Endothelial cell of umbilical vein (primary cell): Measurements from ENCODE around the gene CYBA. TPM values are rescaled to one million over a fixed set of nuclear protein-coding genes. Genes with fewer than 3 reads are reported as not detected.

Experiments
- BruUV-seq: library from RNA; stranded (reverse); fragments of 400-500 nt; replicated peaks from 2 replicates; lab custom pipeline; 2021; lab: Mats Ljungman, UMichigan
- CTCF ChIA-PET: fragments of 300-600, 350-600 bp; sonication (Branson Sonifier 250); formaldehyde crosslinking; loops from one replicate; lab custom pipeline; 2021; ENCODE audit warnings: antibody characterized with exemption, inconsistent platforms; lab: Charles Lee
- POLR2A ChIA-PET: fragments of 300-600, 350-600 bp; sonication (Branson Sonifier 250); formaldehyde crosslinking; loops from one replicate; lab custom pipeline; 2021; ENCODE audit warnings: antibody characterized with exemption, inconsistent platforms; lab: Charles Lee
- DNase-seq: peaks from one replicate; pipeline ENCODE4 v3.0.0-alpha.2; 2011; ENCODE audit warnings: low read depth, low spot score
- FAIRE-seq: peaks from 2 replicates; lab custom pipeline; 2011; peaks lifted over from hg19 to GRCh38; lab: Jason Lieb, UNC
- H2AFZ ChIP-seq: 2 replicates; pipeline ENCODE4 v1.6.0; 2012; ENCODE audit warnings: low read depth, low read length, control low read depth, inconsistent platforms
- H3K27ac ChIP-seq: 2 replicates; pipeline ENCODE4 v1.5.1; 2011; ENCODE audit warnings: low read depth, mild to moderate bottlenecking, control low read depth, low read length, moderate library complexity; ENCODE audit not compliant: insufficient read depth
- H3K27me3 ChIP-seq, 2 experiments: 2 replicates each; pipeline versions ENCODE4 v1.6.0 to v1.6.1; 2011; ENCODE audit warnings: low read length in 2 of 2, mixed read lengths in 1 of 2; ENCODE audit not compliant: control insufficient read depth in 2 of 2, insufficient read depth in 2 of 2
- H3K36me3 ChIP-seq, 2 experiments: 2 replicates in 1 of 2; 3 replicates in 1 of 2; pipeline ENCODE4 v1.5.1; 2011; ENCODE audit warnings: low read length in 2 of 2, mild to moderate bottlenecking in 1 of 2, moderate library complexity in 1 of 2; ENCODE audit not compliant: control insufficient read depth in 2 of 2, insufficient read depth in 2 of 2; ENCODE audit errors: extremely low read depth in 1 of 2
- H3K4me1 ChIP-seq: 3 replicates; pipeline ENCODE4 v1.5.1; 2011; ENCODE audit warnings: mild to moderate bottlenecking, low read length; ENCODE audit not compliant: control insufficient read depth, insufficient read depth; ENCODE audit errors: extremely low read depth
- H3K4me2 ChIP-seq: 2 replicates; pipeline ENCODE4 v1.6.1; 2011; ENCODE audit warnings: low read length, control low read depth, mixed read lengths; ENCODE audit not compliant: insufficient read depth
- H3K4me3 ChIP-seq, 3 experiments: fragments of 200-600 bp in 1 of 3; sonication (generic), shearing (Covaris generic) in 1 of 3; replicated peaks in 1 of 3; 2 replicates each; pipeline ENCODE4 v1.5.1; 2011 to 2016; ENCODE audit warnings: control low read depth in 3 of 3, low read length in 3 of 3, mild to moderate bottlenecking in 2 of 3, inconsistent platforms in 1 of 3, low read depth in 1 of 3, moderate library complexity in 1 of 3; ENCODE audit not compliant: insufficient read depth in 1 of 3
- H3K79me2 ChIP-seq: 2 replicates; pipeline ENCODE4 v1.6.0; 2012; ENCODE audit warnings: low read length, inconsistent platforms; ENCODE audit not compliant: control insufficient read depth, insufficient read depth
- H3K9ac ChIP-seq: replicated peaks from 2 replicates; pipeline ENCODE3; 2011; ENCODE audit warnings: low read length, control low read depth; ENCODE audit not compliant: insufficient read depth; ENCODE audit errors: extremely low read depth
- H3K9me1 ChIP-seq: replicated peaks from 3 replicates; pipeline ENCODE4 v1.6.0; 2011; ENCODE audit warnings: mild to moderate bottlenecking, low read length; ENCODE audit not compliant: control insufficient read depth, insufficient read depth; ENCODE audit errors: extremely low read depth
- H3K9me3 ChIP-seq: replicated peaks from 2 replicates; pipeline ENCODE4 v1.5.1; 2012; ENCODE audit warnings: low read length, inconsistent platforms; ENCODE audit not compliant: control insufficient read depth, insufficient read depth
- H4K20me1 ChIP-seq: replicated peaks from 2 replicates; pipeline ENCODE3; 2011; ENCODE audit warnings: mild to moderate bottlenecking, low read length; ENCODE audit not compliant: control insufficient read depth, insufficient read depth; ENCODE audit errors: extremely low read depth
- EZH2 ChIP-seq: IDR thresholded peaks from 2 replicates; pipeline ENCODE4 v1.6.1; 2012; ENCODE audit warnings: borderline replicate concordance, low read depth, mild to moderate bottlenecking, moderate library complexity, low read length, inconsistent platforms; ENCODE audit not compliant: severe bottlenecking
- JUN ChIP-seq: IDR thresholded peaks from 2 replicates; pipeline ENCODE4 v1.6.1; 2011; ENCODE audit warnings: borderline replicate concordance, low read depth; ENCODE audit not compliant: insufficient read length, insufficient read depth
- POLR2A ChIP-seq: IDR thresholded peaks from 2 replicates; pipeline ENCODE4 v1.6.1; 2012; ENCODE audit warnings: low read depth, mild to moderate bottlenecking, control low read depth, low read length
- dilution Hi-C: fragments of 300-500 bp; cut with MboI; formaldehyde crosslinking; loops from one replicate; pipeline ENCODE4 v1.15.0; 2019; ENCODE audit warnings: low sequenced_read_pairs; ENCODE audit not compliant: extremely low pct_ligation_motif_present
- intact Hi-C: fragments of 100-400 bp; cut with micrococcal nuclease; formaldehyde crosslinking; loops from one replicate; pipeline ENCODE4 v1.10.0; 2022
- polyA plus RNA-seq, 4 experiments: library from polyadenylated mRNA; depleted of rRNA in 3 of 4; stranded (reverse) in 3 of 4; unstranded in 1 of 4; fragments of >200 nt; gene quantifications; 2 replicates each; pipeline versions ENCODE4 v1.2.1 to v1.2.3, GENCODE V29; 2011 to 2012; ENCODE audit warnings: missing spikeins in 1 of 4
- total RNA-seq: library from RNA; stranded (reverse); gene quantifications from 2 replicates; pipeline ENCODE4 v1.2.3, GENCODE V29; 2021
- TF ChIP-seq, protein P1 (sequence below): IDR thresholded peaks from 2 replicates; pipeline ENCODE4 v1.6.1; 2011; ENCODE audit not compliant: insufficient read depth, insufficient read length
- TF ChIP-seq, protein P2 (sequence below), 2 donors: IDR thresholded peaks; 1 replicate in 1 of 2; 2 replicates in 1 of 2; pipeline ENCODE4 v1.5.1; 2011; ENCODE audit warnings: low read length in 2 of 2, mild to moderate bottlenecking in 2 of 2, moderate library complexity in 2 of 2, control low read depth in 1 of 2, inconsistent platforms in 1 of 2, low read depth in 1 of 2; ENCODE audit not compliant: insufficient read depth in 1 of 2; ENCODE audit errors: extremely low read depth in 1 of 2

The CYBA gene
- total and polyA plus RNA-seq, 2 donors (not counting 3 experiments of a cell fraction or from before 2014, with no cell fraction given), result 37.0 to 77.3 TPM

DNA sequence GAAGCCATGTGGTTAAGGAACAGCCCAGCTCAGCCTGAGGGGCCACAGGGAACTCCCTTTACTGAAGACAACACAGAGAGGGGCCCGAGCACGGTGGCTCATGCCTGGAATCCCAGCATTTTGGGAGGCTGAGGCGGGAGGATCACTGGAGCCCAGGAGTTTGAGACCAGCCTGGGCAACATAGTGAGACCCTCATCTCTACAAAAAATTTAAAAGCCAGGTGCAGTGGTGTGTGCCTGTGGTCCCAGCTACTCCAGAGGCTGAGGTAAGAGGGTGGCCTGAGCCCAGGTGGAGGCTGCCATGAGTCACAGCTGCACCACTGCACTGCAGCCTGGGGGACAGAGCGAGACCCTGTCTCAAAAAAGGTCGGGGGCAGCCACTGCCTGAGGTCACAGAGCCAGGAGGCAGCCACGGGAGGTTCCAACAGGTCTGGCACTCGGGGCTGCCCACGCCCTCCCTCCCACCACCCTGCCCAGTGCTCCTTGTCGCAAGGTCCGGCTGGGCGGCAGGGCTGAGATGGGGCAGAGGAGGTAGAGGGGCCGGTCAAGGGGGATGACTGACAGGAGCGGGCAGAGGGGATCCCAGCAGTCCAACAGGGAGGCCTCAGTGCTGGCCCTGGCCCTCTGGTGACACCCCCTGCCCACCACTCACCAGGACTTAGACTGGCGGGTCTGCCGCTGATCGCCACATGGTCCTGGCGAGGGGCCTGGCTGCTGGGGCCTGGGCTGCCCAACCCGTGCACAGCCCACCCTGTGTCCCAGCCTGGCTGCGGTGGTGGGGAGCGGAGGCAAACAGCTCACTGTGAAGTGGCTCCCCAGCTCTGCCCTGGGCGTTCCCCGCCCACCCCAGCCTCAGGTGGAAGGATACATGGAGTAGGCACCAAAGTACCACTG, 3.4 kb downstream of the CYBA start:
- Histone ChIP-seq H3K79me2 (no peaks in the 10 kb centered on the region), H3K4me3 (no peak overlapping the region), H3K27ac (no peak overlapping the region), H3K27me3 (no peaks in the 10 kb centered on the region), H4K20me1 (no peaks in the 10 kb centered on the region), H3K4me1 (peaks cover 13% of the 10 kb centered on the region), H3K36me3 (no peaks in the 10 kb centered on the region), H3K9ac (no peak overlapping the region), H3K9me3 (no peaks in the 10 kb centered on the region), H2AFZ (no peak overlapping the region), H3K9me1 (no peaks in the 10 kb centered on the region), H3K4me2 (no peak overlapping the region)
- DNase-seq (no peak), FAIRE-seq (no peak)
- POLR2A ChIA-PET, result no interaction called here
- dilution Hi-C loops (no loop called here), intact Hi-C loops (no loop called here)
- TF ChIP-seq, protein P1, sequence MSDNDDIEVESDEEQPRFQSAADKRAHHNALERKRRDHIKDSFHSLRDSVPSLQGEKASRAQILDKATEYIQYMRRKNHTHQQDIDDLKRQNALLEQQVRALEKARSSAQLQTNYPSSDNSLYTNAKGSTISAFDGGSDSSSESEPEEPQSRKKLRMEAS, result no peak
- no peak for TF ChIP-seq POLR2A
- TF ChIP-seq, protein P2, sequence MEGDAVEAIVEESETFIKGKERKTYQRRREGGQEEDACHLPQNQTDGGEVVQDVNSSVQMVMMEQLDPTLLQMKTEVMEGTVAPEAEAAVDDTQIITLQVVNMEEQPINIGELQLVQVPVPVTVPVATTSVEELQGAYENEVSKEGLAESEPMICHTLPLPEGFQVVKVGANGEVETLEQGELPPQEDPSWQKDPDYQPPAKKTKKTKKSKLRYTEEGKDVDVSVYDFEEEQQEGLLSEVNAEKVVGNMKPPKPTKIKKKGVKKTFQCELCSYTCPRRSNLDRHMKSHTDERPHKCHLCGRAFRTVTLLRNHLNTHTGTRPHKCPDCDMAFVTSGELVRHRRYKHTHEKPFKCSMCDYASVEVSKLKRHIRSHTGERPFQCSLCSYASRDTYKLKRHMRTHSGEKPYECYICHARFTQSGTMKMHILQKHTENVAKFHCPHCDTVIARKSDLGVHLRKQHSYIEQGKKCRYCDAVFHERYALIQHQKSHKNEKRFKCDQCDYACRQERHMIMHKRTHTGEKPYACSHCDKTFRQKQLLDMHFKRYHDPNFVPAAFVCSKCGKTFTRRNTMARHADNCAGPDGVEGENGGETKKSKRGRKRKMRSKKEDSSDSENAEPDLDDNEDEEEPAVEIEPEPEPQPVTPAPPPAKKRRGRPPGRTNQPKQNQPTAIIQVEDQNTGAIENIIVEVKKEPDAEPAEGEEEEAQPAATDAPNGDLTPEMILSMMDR (IDR thresholded peaks at IDR 0.05; ENCODE audit: extremely low read depth in 1 of 2, insufficient read depth in 1 of 2, low read depth in 1 of 2, low read length in 2 of 2), result no peak
- no peak for TF ChIP-seq JUN
- no peak for TF ChIP-seq EZH2
- CTCF ChIA-PET, result no interaction called here
- no TSS peak for BruUV-seq
